Measurements from ENCODE around the gene SURF6.

DNA sequence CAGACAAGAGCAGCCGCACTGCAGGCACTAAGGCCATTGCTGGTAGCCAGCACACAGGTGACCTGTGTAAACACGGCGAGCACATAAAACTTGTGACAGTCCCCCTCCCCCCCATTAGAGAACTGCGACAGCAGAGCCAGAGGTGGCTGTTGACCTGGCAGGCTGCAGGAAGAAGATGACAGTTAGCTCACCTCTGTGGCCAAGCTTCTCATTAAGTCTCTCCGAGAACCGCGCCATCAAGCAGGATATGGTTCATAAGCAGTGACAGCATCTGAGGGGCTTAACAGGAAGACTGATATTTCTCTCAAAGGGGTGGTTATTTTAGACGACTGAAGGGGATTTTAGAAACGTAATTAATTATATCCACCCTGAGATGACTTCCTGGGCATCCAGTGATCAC, 34.7 kb upstream of the SURF6 start:
- TF ChIP-seq, protein P1, sequence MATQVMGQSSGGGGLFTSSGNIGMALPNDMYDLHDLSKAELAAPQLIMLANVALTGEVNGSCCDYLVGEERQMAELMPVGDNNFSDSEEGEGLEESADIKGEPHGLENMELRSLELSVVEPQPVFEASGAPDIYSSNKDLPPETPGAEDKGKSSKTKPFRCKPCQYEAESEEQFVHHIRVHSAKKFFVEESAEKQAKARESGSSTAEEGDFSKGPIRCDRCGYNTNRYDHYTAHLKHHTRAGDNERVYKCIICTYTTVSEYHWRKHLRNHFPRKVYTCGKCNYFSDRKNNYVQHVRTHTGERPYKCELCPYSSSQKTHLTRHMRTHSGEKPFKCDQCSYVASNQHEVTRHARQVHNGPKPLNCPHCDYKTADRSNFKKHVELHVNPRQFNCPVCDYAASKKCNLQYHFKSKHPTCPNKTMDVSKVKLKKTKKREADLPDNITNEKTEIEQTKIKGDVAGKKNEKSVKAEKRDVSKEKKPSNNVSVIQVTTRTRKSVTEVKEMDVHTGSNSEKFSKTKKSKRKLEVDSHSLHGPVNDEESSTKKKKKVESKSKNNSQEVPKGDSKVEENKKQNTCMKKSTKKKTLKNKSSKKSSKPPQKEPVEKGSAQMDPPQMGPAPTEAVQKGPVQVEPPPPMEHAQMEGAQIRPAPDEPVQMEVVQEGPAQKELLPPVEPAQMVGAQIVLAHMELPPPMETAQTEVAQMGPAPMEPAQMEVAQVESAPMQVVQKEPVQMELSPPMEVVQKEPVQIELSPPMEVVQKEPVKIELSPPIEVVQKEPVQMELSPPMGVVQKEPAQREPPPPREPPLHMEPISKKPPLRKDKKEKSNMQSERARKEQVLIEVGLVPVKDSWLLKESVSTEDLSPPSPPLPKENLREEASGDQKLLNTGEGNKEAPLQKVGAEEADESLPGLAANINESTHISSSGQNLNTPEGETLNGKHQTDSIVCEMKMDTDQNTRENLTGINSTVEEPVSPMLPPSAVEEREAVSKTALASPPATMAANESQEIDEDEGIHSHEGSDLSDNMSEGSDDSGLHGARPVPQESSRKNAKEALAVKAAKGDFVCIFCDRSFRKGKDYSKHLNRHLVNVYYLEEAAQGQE (IDR thresholded peaks at IDR 0.05; ENCODE audit: insufficient read depth in 1 of 2, low read depth in 2 of 2, low read length in 2 of 2): no peak
- TF ChIP-seq POLR2AphosphoS5 (IDR thresholded peaks at IDR 0.05; ENCODE audit: low read depth, low read length) (no peak), TAF1 (IDR thresholded peaks at IDR 0.05; ENCODE audit: borderline replicate concordance, insufficient read depth, low read length) (no peak), SIN3A (IDR thresholded peaks at IDR 0.05; ENCODE audit: borderline replicate concordance, insufficient read depth, low read length) (no peak)

Measured in PFSK-1 (cell line).